NCI-H2227 (cell line): ENCODE results near the gene MICALL1.

ENCODE experiments used
- DNase-seq: peaks from one replicate; lab custom pipeline; 2025; ENCODE audit not compliant: unreplicated experiment; lab: John Stamatoyannopoulos, UW

Gene MICALL1, protein sequence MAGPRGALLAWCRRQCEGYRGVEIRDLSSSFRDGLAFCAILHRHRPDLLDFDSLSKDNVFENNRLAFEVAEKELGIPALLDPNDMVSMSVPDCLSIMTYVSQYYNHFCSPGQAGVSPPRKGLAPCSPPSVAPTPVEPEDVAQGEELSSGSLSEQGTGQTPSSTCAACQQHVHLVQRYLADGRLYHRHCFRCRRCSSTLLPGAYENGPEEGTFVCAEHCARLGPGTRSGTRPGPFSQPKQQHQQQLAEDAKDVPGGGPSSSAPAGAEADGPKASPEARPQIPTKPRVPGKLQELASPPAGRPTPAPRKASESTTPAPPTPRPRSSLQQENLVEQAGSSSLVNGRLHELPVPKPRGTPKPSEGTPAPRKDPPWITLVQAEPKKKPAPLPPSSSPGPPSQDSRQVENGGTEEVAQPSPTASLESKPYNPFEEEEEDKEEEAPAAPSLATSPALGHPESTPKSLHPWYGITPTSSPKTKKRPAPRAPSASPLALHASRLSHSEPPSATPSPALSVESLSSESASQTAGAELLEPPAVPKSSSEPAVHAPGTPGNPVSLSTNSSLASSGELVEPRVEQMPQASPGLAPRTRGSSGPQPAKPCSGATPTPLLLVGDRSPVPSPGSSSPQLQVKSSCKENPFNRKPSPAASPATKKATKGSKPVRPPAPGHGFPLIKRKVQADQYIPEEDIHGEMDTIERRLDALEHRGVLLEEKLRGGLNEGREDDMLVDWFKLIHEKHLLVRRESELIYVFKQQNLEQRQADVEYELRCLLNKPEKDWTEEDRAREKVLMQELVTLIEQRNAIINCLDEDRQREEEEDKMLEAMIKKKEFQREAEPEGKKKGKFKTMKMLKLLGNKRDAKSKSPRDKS

DNA sequence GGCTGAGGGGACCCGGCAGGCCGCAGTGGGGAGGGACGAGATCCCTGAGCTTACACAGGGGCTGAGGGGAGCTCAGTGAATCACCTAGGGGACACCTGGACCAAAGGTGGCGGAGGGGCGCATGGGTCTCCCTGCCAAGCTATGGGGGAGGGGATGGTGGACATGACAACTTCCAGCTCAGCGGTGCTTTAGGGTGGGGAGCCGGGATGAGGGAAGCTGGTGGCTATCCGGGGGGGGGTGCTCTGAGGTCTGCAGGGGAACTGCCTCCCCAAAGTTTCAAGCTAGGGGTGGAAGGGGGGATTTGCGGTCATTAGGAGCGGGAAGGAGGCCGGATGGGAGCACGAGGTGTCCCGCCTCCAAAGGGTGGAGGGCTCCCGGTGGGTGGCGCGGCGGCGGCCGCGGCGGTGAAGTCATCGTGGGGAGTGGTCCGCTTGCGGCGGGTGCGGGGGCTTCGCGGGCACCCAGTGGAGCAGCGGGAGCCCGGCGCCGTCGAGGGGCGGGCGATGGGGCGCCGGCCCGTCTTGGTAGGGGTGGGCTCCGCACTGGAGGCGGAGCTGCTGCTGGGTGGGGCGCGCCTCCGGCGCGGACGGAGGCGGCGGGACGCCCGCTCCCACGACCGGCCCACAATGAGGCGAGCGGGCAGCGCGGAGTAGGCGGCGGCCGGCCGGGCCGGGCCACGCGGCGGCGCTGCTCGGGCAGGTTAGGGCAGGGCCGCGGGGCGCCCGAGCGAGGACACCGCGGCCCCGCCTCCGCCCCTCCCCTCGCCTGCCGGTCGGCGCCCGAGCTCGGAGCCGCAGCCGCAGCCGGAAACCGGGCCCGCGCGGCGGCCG is at the start of gene MICALL1:
TSS of gene MICALL1 (plus strand) at position 764 of the 830 bp plus-strand sequence. CDS start 126 bp downstream, outside the sequence.
- DNase-seq, result peak; percentile 65

DNA sequence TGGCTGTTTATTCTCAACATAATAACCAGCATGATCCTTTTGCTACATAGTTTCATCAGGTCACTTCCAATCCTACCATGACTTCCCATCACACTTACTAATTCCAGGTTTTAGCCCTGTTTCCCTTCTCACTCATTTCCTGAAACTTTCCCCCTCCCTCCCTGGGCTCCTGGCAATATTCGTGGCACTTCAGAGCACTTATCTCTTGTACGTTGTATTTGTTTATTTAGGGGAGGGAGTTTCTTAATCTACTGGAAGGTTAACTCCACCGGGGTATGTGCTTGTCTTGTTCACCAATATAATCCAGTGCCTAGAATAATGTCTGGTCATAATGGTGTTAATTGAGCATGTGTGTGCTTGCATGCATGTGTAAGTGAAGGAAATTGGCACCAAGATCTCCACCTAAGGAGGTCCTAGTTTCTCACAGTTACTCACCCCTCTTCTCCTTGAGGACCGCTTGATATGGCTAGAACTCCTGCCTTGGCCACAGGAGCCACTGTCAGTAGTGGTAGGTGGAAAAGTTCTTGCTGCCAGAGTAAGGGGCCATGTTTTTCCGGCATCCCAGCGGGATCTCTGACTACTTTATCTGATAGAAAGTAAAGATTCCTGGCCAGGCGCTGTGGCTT is 45.2 kb upstream of the MICALL1 start:
- no peak for DNase-seq

DNA sequence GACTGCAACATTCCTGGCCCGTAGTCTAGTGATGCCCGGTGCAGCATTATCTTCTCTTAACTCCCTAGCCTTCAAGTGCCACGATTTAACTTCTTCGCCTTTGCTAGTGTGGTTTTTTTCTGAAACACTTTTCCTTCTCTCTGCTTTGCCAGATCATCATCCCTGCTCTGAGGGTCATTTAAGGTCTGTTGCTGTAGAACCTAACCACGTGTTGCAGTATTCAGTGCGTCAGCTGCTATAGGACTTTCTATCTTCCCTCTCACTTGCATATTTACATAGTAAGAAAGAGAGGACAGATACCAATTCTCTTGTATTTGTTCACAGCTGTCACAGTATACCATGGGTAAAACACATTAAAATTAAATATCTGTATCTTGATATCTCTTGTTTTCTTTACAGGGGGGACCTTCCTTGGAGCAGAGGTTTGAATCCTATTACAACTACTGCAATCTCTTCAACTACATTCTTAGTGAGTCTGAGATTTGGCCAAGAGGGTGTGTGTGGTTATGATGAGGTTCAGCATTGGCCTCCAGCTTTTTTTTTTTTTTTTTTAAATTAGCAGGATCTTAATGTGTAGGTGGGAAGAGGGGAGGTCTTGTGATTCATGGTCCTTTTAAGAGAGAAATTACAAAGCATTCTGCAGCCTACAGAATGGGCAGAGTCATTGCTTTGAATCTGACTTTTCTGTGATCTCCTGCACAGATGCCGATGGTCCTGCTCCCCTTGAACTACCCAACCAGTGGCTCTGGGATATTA is 43.3 kb upstream of the MICALL1 start:
- DNase-seq, result peak; percentile 28

DNA sequence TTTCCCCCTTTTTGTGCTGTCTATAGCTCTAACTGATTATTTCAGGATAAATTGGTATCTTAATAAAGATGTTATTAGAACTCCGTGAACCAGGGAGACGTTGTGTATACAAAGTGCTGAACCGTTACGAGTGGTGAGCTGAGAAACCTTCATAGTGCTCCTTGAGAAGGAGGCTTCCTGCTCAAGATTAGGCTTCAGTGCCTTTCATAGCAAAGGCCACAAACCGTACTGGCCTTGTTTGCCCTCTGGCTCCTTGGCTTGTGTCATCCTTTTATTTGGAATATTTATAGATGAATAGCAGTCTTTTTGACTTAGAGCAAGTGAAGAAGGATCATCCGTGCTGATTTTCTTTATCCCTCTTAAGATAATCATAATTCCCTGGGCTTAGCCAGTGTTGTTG is 40.6 kb upstream of the MICALL1 start:
- no peak for DNase-seq

DNA sequence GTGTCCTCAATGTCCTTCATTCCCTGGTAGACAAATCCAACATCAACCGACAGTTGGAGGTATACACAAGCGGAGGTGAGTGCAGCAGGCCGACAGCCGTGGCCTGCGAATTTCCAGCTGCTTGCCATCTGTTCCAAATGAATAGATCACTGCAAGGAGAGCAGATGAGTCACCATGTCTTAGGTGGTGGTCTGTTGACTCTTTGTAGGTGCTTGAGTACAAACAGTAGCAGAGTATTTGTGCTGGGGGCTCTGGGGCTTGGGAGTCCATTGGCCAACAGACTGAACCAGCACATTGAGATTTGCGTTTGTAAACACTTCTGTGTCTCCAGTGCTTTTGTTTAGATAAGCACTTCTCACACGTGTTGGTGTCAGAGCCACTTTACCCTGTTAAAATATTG is 35.8 kb upstream of the MICALL1 start:
- DNase-seq, result no peak

DNA sequence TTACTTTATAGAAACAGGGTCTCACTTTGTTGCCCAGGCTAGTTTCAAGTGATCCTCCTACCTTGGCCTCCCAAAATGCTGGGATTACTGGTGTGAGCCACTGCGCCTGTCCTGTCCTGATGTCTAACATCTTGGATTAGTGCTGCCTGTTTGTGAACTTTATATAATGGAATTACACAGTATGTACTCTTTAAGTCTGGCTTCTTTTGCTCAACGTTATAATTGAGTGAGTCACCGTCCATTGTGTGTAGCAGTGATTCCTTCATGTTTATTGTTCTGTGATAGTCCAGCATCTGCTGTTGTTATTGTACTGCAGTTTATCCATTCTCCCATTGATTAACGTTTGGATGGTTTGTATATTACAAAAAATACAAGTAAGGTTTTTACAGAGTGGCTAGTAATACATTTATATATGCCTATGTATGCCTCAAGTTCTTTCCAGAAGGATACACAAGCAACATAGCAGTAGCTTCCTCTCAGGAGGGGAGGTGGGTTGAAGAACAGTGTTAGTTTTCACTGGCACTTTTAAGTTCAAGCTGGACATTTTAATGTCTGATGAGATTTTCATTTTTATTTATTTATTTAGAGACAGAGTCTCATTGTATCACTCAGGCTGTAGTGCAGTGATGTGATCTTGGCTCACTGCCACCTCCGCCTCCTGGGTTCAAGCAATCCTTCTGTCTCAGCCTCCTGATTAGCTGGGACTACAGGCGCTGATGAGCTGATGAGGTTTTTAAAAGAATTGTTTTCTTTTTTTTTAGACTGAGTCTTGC is 25.2 kb upstream of the MICALL1 start:
- DNase-seq, result no peak

DNA sequence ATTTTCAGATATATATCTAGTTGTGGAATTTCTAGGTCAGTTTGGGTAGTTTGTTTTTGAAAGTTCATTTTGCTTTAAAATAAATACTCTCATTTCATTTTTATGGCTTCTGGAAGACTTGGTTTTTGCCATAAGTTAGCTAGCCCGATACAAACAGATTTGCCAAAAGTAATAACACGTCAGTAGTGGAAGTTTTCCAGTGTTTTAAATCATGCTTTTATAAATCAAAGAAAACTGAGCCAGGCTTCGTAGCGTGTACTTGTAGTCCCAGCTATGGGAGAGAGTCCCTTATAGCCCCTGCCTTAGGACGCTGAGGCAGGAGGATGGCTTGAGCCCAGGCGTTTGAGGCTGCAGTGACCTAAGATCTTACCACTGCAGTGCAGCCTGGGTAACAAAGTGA is 21.7 kb upstream of the MICALL1 start:
- DNase-seq, result no peak

DNA sequence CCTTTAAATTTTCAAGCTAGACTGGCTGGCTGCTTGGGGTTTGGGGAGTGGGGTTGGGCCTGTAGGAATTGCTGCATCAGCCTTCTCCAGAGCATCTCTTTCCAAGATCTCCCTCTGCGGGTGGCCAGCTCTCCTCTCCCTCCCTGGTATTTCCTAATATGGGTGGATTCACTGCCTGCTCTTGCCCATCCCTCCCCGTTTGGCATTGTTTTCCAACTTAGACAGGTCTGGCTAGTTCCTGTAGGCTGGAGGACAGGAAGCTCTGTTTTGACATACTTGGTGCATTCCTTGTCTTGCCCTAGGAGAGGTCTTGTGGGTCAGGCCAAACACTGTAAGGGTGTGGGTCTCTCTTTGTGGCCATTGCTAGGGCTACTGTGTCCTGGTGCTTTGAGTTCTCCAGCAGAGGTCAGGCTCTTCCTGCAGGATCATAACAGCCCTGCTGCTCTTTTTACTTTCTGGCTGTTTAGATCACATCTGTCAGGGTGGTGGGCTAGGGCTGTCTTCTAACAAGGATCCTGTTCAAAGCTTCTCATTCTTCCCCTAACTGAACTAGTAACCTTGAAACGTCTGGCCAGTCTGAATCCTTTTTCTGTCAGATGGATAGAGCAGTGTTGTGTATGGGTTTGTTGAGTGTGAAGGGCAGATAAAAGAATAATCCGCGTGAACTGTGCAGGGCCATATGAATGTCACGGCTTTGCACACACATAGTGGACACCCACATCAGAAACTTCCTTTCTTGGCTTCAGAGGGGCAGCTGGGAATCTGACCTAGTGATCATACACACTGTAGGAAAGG is 18.3 kb upstream of the MICALL1 start:
- no peak for DNase-seq

DNA sequence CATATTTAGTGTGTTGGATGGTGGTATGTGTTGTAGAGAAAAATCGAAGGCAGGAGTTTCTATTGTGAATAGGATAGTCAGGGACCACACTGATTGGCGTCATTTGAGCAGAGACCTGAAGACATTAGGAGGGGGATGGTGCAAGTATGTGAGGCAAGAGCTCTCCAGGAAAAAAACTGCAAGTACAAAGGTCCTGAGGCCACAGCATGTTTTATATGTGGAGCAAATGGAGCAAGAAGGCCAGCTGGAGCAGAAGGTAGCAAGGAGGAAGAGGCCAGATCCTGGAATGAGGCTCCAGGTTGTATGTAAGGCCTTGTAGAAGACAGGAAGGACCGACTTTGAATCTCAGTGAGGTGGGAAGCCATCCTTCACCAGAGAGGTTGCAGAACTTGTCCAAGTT is 14.2 kb upstream of the MICALL1 start:
- DNase-seq, result no peak

DNA sequence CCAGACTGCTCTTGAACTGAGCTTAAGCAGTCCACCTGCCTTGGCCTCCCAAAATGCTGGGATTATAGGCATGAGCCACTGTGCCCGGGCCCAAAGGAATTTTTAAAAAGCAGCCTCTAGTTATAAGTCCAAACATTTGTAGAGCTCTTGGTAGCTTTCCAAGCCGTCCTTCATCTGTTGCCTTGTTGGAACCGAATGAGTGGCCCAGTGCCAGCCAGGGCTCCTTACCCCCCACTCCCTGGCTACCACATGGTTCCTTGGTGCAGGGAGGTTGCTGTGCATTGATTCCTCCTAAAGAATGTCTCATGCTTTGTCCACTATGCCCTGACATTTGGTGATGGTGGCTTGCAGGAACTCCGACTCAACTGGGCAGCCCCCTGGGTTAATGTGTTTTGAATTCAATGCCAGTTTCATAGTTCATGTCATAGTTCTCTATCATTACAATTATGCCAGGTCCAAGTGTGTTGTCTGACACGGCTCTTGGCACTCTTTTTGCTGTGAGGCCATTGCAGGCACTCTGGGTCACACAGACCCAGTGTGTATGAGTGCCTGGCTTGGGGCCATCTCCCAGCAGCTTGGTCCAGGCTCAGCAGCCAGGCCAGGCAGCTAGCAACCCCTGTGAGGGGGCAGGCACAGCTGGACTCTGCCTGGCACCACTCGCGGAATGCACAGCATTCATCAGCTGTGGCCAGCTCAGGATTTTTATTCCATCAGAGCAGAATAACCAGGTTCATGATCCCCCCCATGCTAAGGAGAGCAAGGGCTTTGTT is 13.3 kb upstream of the MICALL1 start:
- DNase-seq, result no peak

DNA sequence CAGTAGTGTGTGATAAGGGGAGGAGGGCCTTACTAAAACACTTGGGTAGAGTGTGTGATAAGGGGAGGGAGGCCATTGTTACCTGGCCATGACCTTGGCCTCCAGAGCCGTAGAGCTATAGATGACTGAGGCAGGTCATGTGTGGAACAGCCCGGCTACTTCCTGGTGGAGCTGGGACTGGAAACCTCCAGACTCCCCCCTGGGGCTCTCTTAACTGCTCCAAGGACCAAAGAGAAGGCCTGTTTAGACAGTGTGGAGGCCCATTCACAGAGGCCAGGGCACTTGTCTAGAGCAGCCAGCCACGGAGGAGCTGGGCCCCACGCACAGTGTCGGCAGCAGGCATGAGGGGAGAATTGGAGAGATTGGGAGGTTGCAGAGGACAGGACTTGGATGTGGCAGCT is 12.5 kb upstream of the MICALL1 start:
- DNase-seq, result no peak

DNA sequence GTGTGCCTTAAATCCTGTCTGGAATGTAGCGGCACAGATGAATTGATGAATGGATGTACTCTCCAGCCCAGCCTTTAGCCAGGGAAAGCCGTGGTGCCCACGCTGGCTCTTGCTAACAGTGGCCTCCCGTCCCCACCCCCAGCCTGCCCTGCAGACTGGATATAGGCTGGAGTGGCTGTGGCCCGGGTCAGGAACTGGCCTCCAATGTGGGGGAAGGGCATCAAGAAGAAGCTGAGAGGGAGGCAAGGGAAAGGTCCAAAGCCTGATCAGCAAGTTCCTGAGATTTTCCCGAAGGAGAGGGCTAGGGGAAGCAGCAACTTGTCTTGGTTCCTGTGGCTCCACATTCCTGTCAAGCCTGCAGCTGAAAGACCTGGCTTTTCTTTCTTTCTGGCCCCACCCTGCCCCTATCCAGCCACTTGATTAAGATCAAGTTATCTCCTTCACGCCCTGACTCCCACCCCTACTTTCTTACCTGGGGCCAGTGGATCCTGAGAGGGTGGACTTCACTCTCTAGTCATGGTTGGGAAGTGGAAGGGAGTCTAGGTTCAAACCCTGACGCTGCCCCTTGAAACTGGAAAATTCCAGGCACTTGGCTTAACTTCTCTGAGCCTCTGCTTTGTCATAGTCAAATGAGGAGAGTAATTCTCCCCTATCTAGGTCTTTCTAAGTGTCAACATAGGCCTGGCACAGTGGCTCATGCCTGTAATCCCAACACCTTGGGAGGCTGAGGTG is 11.0 kb upstream of the MICALL1 start:
- DNase-seq, result no peak

DNA sequence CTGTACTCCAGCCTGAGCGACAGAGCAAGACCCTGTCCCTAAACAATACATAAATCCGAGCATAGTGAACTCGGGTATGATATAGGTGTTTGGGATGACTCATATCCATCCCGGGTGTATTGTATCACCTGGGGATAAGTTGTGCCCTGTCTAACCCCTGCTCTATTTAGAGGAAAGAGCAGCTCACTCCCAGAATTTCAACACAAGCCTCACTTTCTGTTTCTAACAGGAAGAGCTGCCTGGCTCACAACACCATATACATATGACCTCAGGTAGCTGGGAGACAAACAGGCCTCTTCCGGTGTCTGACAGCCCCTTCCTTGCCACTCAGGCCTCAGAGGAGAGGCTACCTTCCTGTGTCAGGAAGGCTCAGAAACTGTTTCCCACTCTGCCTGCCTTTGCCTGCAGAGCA is 9.9 kb upstream of the MICALL1 start:
- no peak for DNase-seq

DNA sequence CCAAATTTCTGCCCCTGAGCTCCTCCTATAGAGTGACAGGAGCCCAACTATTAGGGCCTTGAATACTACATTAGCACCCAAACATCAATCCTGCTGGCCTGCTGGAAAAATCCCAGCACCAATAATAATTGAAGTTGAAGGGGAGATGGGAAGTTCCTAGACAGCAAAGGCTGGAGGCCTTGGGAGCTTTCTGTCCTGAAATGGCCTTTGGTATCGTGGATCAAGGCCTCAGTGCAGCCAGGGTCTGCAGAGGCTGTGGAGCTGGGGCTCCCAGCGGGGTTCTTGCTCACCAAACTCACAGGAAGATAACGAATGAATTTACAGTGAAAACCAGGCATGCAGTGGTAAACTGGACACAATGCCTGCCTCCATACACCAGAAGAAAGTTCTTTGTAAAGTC is 9.2 kb upstream of the MICALL1 start:
- no peak for DNase-seq

DNA sequence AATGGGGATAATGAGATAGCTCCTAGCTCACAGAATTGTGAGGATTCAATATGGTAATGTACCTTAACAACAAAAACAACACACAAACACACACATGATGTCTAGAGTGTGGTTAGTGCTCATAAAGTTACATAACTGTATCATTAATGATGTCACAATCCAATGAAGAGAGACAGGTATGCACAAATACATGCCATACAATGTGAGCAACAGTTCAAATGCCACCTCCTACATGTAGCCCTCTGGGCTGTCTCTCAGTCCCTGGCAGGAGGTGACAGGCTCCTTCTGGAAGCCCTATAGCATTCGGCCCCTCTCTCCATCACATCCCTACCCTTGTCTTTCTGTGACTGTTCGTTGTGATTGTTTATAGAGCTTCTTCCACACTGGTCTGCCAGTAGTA is 8.3 kb upstream of the MICALL1 start:
- DNase-seq, result no peak

DNA sequence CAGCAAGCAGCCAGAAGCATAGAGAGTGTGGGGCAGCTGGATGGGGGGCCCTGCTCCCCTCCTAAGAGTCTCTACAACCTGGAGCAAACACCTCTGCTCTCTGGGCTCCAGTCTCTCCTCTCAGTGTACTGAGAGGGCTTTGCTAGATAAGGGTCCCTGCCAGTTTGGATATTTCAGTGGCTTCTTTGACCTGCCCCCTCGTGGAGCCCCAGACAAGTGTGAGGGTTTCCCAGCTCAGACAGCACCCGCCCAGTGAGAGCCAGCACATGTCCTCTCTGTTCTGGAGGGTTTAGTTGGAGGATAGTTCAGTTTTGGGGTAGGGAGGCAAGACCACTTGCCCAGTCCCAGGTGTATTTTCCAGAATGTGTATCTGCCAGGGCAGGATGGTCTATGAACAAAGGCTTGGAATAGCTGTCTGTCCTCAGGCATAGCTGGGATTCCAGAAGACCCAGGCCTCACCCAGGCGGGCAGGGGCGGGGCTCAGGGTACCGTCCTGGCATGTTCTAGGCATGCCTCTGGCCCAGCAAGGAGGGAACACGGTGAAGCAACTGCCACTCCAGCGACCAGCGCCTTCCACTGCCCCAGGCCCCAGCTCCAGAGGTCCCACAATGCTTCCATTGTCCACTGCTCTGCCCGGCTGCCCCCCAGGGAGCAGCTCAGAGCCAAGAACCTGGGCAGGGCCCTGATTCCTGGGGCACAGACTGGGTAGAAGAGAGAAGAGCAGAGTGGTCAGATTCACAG is 7.5 kb upstream of the MICALL1 start:
- no peak for DNase-seq
